Pulmonary artery endothelial cell (primary cell): ENCODE results near the gene FAM120A. TPM values are rescaled to one million over a fixed set of nuclear protein-coding genes. Genes with fewer than 3 reads are reported as not detected.
"Not testable (repeated sequence)": the region's sequence is repeated elsewhere in the genome, so short reads cannot be mapped to it uniquely, and the experiment has no call there.

Source experiments
- DNase-seq: peaks from one replicate; pipeline ENCODE4 v3.0.0-alpha.2; 2011; ENCODE audit warnings: low read depth, low spot score
- total RNA-seq: library from RNA; depleted of rRNA; stranded (reverse); fragments of >200 nt; gene quantifications from 2 replicates; pipeline ENCODE4 v1.2.3, GENCODE V29; 2014

The FAM120A gene
- total RNA-seq, 1 donor from 2014 or later, result 108 TPM

DNA sequence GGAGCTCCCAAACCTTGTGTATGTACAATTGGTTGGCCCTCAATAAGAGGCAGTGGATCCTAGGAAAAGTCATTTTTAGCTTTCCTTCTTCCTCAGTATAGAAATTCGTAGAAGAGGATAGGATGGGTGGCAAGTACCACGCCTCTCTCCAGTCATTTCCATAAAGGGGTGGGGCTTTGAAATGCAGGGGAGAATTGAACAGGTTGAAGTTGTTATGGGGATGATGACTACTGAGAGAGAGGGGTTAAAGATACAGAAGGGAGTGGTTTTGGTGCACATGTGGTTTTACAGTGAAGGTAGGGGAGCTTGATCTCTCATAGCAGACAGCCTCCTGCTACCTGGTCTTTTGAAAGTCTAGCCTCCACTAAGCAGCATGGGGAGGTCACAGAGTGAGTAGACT is 56.3 kb downstream of the FAM120A start:
- no peak for DNase-seq

DNA sequence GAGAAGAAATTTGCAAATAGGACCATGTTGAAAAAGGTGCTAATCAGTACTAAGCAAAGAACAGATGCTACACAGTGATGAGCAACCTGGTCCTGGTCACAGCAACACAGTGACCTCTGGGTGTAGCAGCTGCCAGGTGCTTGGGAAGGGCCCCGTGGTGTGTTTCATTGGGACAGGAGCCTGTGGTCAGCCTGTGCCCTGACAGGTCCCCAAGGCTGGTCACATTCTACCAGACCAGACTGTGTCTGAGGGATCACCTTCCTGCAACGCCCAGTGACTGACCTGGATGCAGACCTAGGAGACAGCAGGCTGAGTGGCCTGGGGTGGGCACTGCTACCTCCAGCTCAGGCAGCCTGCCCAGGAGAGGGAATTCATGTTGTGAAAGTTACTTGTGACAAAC is 56.7 kb downstream of the FAM120A start:
- DNase-seq, result no peak

DNA sequence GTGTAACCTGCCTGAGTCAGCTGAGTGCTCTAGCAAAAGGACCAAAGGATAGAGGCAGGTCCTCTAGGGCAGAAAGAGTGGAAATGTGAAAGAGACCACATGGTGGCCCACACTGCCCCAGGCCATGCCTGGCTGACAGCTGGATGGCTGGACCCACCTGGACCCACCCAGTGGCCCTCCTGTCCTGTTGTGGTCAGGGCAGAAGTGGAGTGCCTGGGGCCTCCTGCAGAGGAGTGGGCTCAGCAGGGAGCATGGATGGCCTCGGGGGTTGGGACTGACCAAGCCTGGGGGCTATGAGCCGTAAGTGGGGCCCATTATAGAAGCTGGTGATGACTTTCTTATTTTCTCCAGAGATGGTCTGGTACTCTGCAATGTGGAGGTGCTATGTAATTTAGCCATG is 57.6 kb downstream of the FAM120A start:
- no peak for DNase-seq

DNA sequence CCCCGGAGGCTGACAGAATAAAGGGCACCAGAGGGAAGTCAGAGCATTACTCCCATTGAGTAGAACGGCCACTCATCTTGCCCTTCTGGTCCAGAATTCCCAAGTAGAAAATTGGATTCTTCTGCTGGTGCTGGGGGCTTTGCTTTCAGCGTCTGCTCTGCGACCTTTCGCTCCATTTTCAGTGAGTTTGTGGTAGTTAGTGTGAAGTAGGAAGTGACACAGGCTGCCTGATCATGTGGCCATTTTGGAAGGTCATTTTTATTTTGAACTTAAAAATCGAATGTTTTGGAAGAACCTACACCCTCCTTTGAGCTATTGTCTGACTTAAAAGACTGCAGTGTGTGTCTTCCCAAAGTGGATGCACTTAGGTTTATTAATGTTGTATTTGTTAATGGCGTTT is 58.6 kb downstream of the FAM120A start:
- DNase-seq, result no peak

DNA sequence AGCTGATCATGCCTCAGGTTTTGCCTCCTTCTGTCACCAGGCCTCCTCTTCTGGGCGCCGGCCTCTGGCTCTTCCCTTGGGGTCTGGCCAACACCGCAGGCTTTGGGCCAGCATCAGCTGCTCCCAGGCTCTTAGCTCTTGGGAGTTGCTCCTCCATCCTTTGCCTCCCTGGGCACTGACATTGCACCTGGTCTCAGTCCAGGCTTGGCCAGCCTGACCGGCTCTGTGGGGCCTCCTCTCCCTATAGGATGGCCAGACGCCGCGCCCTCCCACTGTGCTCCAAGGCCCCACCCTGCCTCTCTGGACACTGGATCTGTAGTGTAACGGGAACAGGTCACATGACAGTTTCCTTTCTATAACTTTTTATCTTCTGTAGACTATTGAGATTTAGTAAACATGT is 59.7 kb downstream of the FAM120A start:
- DNase-seq, result not testable (repeated sequence)

DNA sequence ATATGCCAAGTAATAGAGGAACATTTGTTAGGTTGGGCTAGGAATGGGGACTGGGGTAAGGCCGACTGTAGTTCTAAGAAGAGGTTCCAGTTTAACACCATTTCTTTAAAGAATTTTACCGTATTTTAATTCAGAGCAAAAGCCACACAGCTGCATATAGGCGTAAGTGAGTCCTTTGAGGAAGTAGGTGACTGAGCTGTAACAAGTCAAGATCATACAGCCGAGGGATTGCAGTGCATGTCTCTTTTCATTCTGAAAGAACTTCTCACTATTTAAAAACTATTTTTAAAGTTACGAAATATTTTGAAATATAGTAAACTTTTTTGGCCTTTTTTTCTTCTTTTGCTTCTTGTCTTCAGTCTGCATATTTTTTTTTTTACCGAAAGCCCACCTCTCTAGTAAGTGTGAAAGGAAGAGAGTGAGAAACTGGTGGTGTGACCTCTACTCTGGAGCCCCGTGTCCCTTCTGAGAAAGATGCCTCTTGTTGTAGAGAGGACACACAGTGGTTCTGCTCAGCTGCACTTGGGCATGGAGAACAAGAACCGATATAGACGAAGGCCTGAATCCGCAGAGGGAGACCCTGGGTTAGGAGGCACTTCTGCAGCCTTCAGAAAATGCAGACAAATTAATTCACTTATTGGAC is 60.8 kb downstream of the FAM120A start:
- DNase-seq, result not testable (repeated sequence)

DNA sequence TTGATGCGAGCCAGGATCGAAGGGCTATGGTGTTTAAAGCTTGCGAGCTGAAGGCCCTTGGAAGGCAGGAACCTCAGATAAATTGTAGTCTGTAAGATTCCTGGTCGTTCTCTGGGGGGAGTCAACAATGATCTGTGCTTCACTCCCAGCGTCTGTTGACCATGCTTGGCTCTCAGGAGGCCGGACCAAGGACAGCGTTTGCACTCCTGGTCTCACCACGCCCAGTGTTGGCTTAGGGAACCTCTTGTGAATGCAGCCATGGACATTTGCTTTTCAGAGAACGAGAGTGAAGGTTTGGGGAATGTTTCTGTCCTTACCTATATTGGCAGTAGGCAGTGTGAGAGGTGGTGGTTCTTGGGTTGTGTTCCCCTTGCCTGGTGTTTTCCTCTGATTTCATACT is 62.1 kb downstream of the FAM120A start:
- no peak for DNase-seq

DNA sequence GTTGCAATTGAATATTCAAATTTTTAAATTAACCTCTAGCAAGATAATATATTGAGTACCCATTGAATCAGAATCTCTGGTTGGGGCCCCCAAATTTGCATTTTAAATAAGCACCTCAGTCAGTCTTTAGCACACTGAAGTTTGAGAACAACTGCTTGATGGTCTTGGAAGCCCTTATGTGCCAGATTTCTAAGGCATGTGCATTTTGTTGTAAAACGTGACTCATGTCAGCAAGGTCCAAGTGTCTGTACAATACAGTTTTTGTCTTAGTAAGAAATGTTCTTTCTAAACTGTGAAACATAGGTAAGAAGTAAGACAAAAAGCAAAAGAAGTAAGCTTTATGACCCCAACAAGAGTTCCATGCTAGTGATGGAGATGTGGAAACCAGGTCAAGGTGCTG is 65.8 kb downstream of the FAM120A start:
- no peak for DNase-seq

DNA sequence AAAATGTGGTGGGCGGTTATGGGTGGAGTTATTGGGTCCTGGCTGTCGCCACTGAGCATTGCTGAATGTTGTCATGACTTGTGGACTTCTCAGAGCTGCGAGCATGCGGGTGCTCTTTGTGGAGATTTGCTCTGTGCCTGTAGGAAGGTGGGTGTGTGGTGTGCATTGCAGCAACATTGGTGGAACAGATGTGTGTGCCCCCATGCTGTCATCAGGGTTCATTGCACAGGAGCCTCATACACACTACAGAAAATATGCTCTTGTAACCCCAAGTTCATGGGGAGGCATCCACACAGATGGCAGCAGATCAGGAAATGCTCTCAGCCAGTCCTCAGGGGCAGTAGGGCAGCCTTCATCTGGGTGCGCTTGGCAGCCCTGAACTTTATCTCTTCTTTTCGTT is 69.0 kb downstream of the FAM120A start:
- DNase-seq, result no peak

DNA sequence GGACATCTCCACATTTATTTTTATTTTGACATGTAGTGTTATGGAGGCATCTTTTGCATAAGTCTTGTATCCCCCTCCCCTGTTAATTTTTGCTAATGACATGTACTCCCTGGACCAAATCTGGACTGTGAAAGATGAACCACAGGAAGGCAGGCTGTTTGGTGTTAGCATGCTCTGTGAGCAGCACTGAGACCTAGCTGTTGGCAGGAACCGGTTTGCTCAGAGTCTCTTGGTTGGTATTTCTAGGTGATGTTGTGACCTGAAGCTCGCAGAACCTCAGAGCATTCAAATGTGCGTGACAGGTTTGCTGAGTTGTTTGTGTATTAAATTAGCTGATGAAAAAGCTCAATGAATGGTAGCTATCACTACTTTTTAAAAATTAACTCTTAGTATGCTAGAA is 71.3 kb downstream of the FAM120A start:
- no peak for DNase-seq

DNA sequence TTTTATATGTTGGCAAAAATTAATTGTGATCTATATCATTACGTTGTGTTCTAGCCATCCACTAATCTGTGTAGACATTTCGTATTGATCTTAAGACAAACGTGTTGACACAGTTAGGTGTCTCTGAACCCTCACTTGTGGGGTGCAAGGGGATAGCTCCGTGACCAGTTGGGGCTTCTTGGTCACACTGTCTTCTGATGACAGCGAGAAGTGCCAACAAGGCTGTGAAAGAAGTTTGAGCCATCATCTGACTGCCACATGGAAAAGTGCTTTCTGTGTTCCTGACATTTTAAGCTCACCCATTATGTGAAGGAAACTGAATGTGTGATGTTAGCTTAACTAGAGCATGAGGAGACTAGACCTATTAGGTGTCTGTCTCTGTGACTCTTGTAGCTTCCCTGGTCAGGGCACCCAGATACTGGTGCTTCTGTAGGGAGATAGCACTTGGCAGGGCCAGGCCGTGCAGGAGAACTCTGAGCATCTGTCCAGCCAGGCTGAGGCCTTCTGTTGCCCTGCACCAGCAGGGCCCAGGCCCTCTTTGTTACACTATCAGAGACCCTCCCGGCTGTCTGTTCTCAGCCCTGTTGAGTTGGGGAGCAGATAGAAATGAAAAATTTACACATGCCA is 72.1 kb downstream of the FAM120A start:
- no peak for DNase-seq

DNA sequence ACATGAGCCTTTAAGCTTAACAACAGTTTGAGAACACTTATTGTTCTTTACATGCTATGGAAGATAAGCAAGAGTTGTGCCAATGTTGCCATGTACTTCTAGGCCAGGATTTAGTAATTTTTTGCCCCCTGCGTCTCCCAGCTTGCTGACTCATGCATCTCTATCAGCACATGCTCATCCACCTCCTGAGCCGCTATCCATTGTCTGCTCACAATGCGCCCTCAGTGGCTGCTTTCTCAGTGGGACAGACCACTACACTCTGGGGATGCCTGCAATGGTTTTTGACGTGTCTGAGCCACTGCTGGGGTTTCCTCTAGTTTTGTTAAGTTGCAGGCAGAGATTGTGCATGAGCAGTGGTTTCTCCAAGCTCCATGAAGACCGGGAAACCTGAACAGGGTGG is 74.0 kb downstream of the FAM120A start:
- no peak for DNase-seq

DNA sequence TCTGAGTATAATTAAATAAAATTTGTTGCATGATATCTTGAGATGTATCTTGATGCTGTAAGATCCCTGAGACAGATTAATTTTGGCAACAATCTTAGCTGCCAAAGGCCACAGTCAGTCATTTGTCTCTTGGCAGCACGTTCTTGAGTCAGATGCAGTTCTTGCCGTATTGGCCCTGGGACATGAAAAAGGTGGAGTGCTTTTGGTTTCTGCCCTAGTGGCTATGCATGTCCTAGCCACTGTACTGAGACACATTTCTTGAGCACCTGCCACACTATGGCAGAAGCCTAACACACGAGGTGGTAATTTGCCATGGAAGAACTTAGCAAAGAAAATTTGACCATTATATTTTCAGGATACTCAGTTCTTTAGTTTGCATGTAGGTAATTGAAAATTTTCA is 79.9 kb downstream of the FAM120A start:
- no peak for DNase-seq

DNA sequence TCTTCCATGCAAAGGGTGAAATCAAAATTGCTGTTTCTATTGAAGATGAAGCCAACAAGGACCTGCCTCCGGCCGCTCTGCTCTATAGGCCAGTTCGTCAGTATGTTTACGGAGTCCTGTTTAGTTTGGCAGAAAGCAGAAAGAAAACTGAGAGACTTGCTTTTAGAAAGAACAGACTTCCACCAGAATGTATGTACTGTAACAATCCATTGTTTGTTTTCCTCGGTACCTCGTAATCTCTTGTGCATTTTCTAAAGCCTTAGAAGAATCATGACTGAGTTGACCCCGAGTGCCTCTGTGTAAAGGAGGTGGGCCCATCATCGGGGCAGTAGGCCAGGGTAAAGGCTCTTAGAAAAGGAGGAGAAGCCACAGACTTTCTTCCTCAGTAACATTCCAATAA is 80.7 kb downstream of the FAM120A start:
- DNase-seq, result no peak

DNA sequence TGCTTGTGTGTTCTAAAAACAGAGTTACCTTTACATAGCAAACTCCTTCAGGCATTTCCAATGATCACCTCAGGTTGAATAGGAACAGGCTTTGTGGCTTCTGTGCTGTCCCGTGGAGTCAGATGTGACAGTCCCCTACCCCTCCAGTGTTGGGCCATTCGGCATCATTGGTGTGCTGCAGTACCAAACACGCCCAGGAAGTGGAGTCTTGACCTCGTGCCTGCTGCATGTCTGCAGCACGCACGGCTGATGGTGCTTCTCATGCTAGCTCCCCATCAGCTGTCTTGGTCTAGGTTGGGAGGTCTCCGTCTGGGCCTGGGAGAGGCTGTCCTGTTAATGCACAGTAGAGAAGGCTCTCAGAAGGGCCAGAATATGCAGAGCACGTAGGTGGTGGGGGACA is 82.4 kb downstream of the FAM120A start:
- no peak for DNase-seq

DNA sequence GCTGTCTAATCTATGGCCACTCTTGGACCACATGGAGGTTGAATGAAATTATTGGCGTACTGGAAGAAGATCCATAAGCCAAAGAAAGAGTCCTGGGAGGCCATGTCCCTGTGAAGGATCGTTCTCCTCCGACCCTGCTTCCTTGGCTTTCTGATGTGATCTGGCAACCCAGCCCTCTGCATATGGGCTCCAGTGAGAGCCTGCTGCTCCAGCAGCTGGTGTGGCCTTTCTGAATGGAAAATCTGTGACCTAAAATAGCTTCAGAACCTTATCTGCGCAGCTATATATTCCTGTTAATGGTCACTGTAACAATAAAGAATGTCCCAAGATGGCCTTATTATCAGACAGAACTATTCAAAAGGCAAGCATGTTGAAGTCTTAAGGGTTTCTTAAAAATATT is 84.7 kb downstream of the FAM120A start:
- DNase-seq, result no peak

DNA sequence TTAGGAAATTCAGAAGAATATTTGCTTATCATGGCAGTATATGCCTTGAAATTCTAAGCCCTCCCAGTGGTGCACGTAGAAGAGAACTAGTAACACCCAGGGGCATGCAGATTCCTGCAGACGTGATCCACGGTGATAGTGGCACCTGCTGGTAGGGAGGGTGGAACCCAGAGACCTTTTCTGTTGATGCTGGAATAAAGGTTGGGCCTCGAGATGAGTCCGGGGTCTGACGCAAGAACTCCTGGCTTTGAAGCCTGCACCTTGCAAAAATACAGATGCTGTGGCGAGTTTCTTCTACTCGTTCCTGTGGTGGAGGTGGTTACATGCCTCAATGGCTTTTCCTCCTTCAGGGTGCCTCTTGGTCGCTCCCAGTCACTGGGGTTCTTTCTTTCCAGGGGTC is 85.4 kb downstream of the FAM120A start:
- no peak for DNase-seq

DNA sequence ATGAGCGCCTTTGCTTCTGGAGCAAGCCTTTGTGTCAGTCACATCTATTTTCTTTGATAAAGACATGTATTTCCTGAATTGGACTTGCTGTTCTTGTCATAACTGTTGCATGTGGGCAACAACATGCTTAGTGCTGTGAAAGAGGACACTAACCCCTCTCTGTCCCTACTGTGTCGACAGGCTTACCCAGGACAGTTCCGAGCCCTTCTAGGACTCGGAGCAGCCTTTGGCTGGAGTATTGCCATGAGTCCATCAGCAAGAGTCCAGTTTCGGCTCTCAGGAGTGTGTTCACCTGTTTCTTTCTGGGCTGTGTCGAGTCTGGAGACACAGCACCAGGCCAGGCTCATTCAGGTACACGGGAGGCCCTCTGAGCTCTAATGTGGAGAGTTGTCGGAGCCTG is 88.8 kb downstream of the FAM120A start:
- DNase-seq, result no peak

DNA sequence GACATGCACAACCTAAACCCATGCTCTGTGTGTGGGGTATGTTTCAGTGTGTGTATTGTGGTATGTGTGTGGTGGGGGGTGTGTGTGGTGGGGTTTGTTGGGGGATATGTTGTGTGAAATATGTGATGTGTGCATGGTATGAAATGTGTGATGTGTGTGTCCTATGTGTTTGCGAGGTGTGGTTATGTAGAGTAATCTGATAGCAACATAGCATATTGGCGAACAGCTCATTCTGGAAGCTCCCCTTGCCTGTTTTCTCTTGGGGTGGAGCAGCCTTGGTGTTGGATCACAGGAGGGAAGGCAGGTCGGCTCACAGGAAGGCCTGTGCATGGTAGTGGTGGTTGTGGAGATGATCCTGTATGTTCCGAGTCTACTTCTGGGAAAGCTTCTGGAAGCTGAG is 89.5 kb downstream of the FAM120A start:
- DNase-seq, result no peak

DNA sequence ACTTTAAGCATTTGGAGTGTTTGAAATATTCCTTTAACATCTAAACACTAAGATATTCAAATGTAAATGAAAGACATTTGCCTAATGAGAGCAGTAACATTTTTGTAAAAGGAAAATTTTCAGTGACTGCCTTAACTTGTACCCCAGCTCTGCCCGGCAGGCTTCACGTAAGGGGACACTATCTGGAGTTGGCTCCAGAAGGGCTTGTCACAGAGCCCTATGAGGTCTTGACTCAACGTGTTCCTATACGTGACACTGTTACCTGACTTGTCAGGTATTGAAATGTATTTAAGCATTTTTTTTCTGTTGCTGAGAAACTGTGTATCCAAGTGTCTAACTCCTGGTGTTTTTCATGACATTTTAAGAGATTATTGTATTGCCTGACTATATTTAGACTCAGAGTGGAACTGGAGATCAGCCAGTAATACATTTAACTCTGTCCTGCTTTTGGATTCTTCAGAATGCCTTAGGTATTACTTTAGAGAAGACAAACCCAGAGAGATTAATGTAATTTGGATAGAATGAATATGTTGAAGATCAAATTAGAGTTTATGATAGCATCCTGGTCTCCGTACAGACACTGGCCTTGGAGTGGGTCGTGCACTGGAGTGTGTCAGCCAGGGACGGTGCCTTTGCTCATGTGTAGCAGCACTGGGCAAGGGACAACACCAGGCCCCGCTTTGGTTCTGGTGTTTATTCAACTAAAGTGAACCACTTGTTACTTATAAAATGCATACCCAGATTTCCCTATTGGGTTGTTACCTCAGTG is 90.3 kb downstream of the FAM120A start:
- no peak for DNase-seq

DNA sequence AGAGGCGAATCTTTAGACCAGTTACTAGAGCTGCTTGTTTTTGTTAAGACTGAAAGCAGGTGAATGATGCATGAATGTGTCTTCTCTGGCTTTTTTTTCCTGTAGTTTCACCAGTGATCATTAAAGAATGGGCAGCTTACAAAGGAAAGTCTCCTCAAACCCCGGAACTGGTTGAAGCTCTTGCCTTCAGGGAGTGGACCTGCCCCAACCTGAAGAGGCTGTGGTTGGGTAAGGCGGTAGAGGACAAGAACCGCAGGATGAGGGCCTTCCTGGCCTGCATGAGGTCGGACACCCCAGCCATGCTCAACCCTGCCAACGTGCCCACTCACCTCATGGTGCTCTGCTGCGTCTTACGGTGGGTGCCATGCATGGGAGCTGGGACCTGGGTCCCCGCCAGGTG is 91.6 kb downstream of the FAM120A start:
- no peak for DNase-seq

DNA sequence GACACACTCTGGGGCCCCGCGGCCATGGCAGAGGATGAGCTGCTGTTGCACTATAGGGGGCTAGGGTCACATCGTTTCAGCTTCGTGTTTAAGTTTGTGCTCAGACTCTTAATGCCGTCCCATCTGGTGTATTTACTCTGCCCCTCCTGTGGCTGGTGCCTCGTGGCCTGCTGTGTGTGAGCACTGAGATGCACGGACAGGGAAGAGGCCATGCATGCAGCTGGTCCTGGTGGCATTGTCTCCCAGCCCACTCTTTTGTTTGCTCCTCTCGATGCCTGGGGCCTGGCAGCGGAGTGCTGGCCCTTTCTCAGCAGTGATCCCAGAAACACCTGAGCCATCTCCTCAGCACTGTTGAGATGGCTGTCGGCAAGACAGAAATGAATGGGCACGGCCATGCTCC is 94.9 kb downstream of the FAM120A start:
- no peak for DNase-seq

DNA sequence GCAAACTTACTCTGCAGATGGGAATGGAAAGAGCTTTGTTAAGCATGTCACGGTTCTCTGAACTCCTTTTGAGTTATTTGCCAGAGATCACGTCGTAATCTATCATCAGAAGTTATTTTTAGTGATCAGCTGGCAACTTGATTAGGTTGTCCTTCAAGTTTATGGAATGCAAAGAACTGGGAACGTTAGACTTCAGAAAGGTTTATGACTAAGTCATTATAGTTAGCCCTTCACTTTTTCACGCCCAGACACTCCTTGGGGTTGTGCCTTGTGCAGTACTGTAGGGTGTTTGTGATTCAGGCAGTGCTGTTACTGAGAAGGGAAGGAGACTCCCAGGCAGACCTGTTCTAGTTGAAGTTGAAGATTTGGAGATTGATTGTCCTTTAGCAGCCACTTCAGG is 98.1 kb downstream of the FAM120A start:
- DNase-seq, result no peak
